ENCODE data around the gene RABGAP1L. TPM values are rescaled to one million over a fixed set of nuclear protein-coding genes. Genes with fewer than 3 reads are reported as not detected.
"Not testable (repeated sequence)": the region's sequence is repeated elsewhere in the genome, so short reads cannot be mapped to it uniquely, and the experiment has no call there.

The RABGAP1L gene
- total RNA-seq, 2 experiments from 2014 or later, result 20.2 to 22.6 TPM

DNA sequence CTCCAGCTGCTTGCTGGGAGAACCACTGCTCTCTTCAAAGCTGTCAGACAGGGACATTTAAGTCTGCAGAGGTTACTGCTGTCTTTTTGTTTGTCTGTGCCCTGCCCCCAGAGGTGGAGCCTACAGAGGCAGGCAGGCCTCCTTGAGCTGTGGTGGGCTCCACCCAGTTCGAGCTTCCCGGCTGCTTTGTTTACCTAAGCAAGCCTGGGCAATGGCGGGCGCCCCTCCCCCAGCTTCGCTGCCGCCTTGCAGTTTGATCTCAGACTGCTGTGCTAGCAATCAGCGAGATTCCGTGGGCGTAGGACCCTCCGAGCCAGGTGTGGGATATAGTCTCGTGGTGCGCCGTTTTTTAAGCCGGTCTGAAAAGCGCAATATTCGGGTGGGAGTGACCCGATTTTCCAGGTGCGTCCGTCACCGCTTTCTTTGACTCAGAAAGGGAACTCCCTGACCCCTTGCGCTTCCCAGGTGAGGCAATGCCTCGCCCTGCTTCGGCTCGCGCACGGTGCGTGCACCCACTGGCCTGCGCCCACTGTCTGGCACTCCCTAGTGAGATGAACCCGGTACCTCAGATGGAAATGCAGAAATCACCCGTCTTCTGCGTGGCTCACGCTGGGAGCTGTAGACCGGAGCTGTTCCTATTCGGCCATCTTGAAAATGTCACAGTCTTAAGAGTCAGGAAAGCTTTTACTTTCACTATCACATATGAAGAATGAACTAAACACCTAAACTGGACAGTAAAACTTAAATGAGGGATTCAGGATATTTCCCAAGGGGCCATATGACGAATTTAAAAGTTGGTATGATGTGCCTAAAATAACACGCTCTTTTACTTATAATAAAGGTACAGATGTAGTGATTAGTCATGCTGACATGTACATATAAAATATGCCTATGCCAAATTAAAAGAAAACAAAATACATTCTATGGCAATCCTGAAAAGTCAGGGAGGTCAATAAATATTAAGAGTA, 689.6 kb downstream of the RABGAP1L start:
- not testable (repeated sequence) for DNase-seq, H3K27me3 Mint-ChIP-seq, H3K4me3 Mint-ChIP-seq, H3K27ac Mint-ChIP-seq, H3K4me1 Mint-ChIP-seq, H3K9me3 Mint-ChIP-seq, H3K36me3 Mint-ChIP-seq

DNA sequence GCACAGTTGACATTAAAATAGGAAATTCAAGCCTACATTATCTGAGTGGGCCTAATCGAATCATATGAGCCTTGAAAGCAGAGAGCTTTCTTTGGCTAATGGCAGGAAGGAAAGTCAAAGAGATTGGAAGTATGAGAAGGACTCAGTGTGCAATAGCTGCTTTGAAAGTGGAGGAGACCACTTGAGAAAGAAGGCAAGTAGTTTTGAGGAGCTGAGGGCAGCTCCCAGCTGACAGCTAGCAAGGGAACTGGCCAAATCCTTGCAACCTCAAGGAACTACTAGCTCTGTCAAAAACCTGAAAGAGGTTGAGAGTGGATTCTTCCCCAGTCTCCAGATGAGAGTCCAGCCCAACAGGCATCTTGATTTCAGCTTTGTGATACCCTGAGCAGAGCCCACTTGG, 691.4 kb downstream of the RABGAP1L start:
- Mint-ChIP-seq H3K4me1 (peaks cover 1% of the 10 kb centered on the region), H3K9me3 (no peaks in the 10 kb centered on the region), H3K4me3 (no peak overlapping the region), H3K36me3 (no peaks in the 10 kb centered on the region), H3K27ac (no peak overlapping the region), H3K27me3 (no peaks in the 10 kb centered on the region)
- DNase-seq, result no peak

DNA sequence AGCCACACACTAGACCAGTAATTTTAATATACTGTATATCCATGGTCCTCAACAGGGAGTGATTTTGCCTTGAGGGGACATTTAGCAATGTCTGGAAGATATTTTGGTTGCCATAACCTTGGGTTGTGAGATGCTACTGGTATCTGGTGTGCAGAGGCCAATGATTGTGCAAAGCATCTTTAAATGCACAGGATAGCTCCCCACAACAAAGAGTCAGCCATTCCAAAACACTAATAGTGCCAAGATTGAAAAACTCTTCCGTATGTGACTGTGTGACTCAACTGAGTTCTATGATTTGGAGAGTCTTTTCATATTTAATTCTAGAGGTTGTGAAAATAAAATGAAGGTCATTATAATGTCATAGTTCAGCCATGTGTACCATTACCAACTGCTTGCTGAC, 699.0 kb downstream of the RABGAP1L start:
- Mint-ChIP-seq H3K27me3 (no peaks in the 10 kb centered on the region), H3K27ac (no peak overlapping the region)

DNA sequence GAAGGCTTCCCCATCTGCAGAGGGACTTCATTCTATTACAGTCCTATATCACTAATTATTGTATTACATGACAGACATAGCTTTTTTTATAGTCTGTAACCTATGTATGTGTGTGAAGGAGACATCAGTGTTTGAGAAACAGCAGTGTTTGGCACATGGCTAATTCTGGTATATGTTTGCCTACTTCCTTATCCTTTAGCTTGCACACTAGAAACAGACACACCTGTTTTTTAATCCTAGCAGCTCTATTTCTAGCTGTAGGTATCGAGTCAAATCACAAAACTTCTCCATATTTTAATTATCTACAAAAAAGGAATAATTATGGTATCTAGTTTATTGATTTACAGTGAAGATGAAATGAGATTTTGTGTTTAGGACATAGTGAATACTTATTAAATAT, 711.0 kb downstream of the RABGAP1L start:
- Mint-ChIP-seq H3K36me3 (peaks cover 7% of the 10 kb centered on the region), H3K27ac (no peak overlapping the region)
- no peak for DNase-seq

More for the DNA sequence above, 699.0 kb downstream of the RABGAP1L start:
- no peak for DNase-seq
- Mint-ChIP-seq H3K4me3 (no peak overlapping the region), H3K4me1 (peaks cover 1% of the 10 kb centered on the region), H3K36me3 (peaks cover 15% of the 10 kb centered on the region), H3K9me3 (peaks cover 6% of the 10 kb centered on the region)

DNA sequence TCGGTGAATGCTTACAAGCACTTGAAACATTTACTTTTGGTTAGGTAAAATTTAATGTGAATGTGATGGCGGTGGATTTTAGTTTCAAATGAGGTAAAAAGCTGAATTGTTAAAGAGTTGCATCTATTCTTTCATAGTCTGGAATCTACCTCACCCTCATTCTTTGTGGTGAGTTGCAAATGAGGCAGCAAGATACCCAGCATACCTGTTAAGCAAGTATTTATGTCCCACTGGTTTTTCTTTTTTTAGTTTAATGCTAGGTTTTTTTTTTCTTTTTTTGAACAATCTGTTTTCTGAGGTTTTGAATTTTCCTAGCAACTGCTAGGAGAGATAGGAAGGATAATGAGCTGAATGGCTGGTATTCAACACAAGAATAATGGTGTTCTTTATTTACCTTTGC, 712.6 kb downstream of the RABGAP1L start:
- Mint-ChIP-seq H3K27ac (no peak overlapping the region), H3K4me1 (peaks cover 18% of the 10 kb centered on the region), H3K27me3 (no peaks in the 10 kb centered on the region), H3K4me3 (no peak overlapping the region), H3K36me3 (peaks cover 7% of the 10 kb centered on the region), H3K9me3 (peaks cover 2% of the 10 kb centered on the region)
- no peak for DNase-seq

More for the DNA sequence above, 711.0 kb downstream of the RABGAP1L start:
- peaks cover 2% of the 10 kb centered on the region for H3K9me3 Mint-ChIP-seq
- H3K4me3 Mint-ChIP-seq, result no peak overlapping the region
- H3K4me1 Mint-ChIP-seq, result peaks cover 16% of the 10 kb centered on the region
- no peaks in the 10 kb centered on the region for H3K27me3 Mint-ChIP-seq

DNA sequence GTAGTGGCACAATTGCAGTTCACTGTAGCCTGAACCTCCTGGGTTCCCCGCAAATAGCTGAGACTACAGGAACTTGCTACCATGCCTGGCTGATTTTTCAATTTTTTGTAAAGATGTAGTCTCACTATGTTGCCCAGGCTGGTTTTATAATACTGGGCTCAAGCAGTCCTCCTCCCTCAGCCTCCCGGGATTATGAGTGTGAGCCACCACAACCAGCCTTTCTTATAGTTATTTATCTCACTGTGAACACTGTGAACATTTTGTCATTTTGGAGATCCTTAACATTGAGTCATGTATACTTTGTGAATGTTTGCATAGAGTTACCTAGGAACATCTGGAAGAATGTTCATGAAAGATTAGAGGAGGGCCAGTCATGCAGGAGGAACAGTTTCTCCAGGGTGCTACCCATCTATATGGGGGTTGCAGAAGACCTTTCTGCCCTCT, 713.3 kb downstream of the RABGAP1L start:
- Mint-ChIP-seq H3K4me1 (peaks cover 20% of the 10 kb centered on the region), H3K36me3 (peaks cover 7% of the 10 kb centered on the region), H3K27me3 (no peaks in the 10 kb centered on the region), H3K9me3 (peaks cover 2% of the 10 kb centered on the region), H3K4me3 (no peak overlapping the region), H3K27ac (no peak overlapping the region)
- DNase-seq, result no peak

DNA sequence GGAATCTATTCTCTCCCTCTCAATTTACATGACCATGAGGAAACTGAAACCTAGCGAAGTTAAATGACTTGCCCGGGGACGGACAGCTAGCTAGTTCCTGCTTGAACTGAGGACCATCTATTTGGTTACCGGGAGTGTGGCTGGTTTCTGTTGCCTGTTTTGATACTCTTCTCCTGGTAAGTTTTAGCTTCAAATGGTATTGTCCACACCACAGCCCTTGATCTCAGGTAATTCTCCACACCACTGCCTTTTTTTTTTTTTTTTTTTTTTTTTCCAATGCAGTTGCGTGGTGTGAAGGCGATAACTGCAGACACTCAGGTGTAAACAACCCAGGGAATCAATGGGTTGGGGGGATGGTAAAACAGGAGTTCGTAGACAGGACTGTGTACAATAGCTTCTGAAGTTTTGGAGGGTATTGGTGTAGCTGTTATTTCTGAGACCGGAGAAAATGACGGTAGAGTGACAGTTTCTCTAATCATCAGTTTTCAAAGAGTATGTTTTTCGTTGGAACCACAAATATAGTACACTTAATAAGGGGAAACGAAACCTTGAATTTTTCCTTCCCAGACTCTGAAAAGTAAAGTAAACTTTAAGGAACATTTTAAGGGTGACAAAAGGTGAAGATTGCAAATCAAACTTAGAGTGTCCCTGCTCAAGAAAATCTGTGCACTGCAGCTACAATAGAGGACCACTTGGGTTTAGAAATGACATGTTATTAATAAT, 715.2 kb downstream of the RABGAP1L start:
- H3K4me3 Mint-ChIP-seq, result peak overlapping the region; percentile 32
- peaks cover 20% of the 10 kb centered on the region for H3K4me1 Mint-ChIP-seq
- DNase-seq, result no peak
- no peaks in the 10 kb centered on the region for H3K9me3 Mint-ChIP-seq
- no peak overlapping the region for H3K27ac Mint-ChIP-seq
- H3K27me3 Mint-ChIP-seq, result no peaks in the 10 kb centered on the region
- H3K36me3 Mint-ChIP-seq, result peaks cover 4% of the 10 kb centered on the region

DNA sequence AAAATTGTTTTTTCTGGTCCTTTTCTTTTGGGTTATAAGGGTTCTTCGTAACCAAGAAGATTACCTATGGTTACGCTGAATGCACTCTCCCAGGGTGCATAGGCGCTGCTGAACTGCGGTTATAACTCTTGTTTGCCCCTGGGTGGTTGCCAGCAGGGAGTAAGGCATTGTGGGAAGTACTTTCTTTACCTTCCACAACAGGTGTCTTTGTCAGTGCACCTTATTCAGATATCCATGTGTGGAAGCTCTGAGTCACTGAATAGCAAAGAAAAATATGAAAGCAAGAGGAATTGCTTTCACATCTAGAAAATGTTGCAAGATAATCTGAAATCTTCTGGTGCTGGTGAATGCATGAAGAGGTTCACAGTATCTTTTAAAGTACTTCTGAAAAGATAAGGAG, 716.0 kb downstream of the RABGAP1L start:
- no peaks in the 10 kb centered on the region for H3K27me3 Mint-ChIP-seq
- H3K27ac Mint-ChIP-seq, result peak overlapping the region; percentile 54
- peaks cover 20% of the 10 kb centered on the region for H3K4me1 Mint-ChIP-seq
- DNase-seq, result no peak
- H3K9me3 Mint-ChIP-seq, result no peaks in the 10 kb centered on the region
- H3K36me3 Mint-ChIP-seq, result peaks cover 1% of the 10 kb centered on the region
- peak overlapping the region; percentile 14 for H3K4me3 Mint-ChIP-seq

DNA sequence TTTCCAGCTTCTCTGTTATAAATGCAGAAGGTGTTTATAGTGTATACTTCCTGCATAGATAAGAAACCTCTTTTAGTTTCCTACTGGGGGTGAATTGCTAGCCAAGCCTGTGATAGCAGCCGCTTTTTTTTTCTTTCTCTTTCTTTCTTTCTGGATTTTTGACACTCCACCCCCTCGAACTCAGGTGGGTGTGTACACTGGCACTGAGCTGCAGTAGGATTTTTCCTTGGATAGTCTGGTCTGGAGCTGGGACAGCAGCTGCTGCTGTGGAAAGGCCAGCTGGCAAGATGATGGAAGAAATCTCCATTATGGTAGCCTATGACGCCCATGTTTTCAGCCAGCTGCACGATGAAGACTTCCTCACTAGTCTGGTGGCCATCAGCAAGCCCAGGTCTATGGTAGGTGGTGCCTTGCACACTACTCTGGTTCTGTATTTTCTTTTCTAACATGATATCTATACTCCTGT, 717.9 kb downstream of the RABGAP1L start:
- H3K4me3 Mint-ChIP-seq, result no peak overlapping the region
- no peaks in the 10 kb centered on the region for H3K27me3 Mint-ChIP-seq
- no peak for DNase-seq
- H3K9me3 Mint-ChIP-seq, result no peaks in the 10 kb centered on the region
- no peak overlapping the region for H3K27ac Mint-ChIP-seq
- H3K4me1 Mint-ChIP-seq, result peaks cover 18% of the 10 kb centered on the region
- peaks cover 1% of the 10 kb centered on the region for H3K36me3 Mint-ChIP-seq

DNA sequence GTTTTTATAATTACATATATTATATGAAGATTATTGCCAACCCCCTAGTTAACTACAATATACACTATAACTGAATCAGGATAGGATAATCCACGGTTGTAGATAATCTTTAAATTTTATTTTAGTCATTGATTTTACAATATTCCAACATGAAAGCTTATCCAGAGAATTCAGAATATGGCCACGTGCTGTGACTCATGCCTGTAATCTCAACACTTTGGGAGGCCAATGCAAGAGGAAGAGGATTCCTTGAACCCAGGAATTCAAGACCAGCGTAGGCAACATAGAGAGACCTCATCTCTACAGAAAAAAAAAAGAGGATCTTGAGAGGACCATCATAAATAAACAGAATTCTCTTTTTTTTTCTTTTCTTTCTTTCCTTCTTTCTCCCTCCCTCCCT, 720.9 kb downstream of the RABGAP1L start:
- no peaks in the 10 kb centered on the region for H3K27me3 Mint-ChIP-seq
- no peaks in the 10 kb centered on the region for H3K9me3 Mint-ChIP-seq
- H3K27ac Mint-ChIP-seq, result no peak overlapping the region
- no peak overlapping the region for H3K4me3 Mint-ChIP-seq
- H3K36me3 Mint-ChIP-seq, result no peaks in the 10 kb centered on the region
- no peak for DNase-seq
- peaks cover 6% of the 10 kb centered on the region for H3K4me1 Mint-ChIP-seq

DNA sequence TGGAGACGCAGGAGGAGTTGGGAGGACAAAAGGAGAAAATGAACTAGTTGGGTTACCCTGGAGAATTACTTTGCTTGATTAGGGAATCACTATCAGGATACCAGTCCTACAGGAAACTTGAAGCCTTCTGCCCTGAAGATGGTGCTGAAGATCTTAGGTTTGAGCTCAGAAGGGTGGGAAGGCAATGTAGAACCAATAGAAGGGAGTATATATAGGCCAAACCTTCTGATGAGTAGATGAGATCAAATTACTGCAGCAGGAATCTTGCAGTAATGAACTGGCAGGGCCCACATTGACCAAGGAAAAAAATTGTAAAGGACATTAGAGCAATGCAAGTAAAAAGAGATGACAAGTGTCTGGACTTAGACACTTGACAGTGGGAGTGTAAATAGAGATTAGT, 724.1 kb downstream of the RABGAP1L start:
- H3K27ac Mint-ChIP-seq, result no peak overlapping the region
- DNase-seq, result no peak

DNA sequence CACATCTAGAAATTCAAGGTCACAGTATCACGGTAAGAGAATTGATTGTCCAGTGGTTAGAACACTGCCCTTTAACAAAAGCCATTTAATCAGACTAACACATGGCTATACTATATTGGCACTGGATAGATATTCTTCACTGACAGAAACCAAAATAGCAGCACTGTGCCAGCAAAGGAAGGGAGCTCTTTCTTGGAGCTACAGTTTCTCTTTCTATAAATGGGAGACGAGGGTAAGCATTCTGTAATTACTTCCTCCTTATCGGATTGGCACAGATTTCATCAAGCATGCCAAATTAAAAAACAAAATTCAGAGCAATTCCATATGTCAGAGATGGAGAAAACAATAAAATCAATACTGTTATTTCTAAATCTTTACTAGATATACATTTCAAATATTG, 724.7 kb downstream of the RABGAP1L start:
- Mint-ChIP-seq H3K27me3 (no peaks in the 10 kb centered on the region), H3K27ac (no peak overlapping the region), H3K4me1 (no peaks in the 10 kb centered on the region), H3K4me3 (no peak overlapping the region), H3K9me3 (no peaks in the 10 kb centered on the region), H3K36me3 (no peaks in the 10 kb centered on the region)
- DNase-seq, result no peak

More for the DNA sequence above, 724.1 kb downstream of the RABGAP1L start:
- Mint-ChIP-seq H3K4me1 (no peaks in the 10 kb centered on the region), H3K9me3 (no peaks in the 10 kb centered on the region), H3K4me3 (no peak overlapping the region), H3K36me3 (no peaks in the 10 kb centered on the region), H3K27me3 (no peaks in the 10 kb centered on the region)

DNA sequence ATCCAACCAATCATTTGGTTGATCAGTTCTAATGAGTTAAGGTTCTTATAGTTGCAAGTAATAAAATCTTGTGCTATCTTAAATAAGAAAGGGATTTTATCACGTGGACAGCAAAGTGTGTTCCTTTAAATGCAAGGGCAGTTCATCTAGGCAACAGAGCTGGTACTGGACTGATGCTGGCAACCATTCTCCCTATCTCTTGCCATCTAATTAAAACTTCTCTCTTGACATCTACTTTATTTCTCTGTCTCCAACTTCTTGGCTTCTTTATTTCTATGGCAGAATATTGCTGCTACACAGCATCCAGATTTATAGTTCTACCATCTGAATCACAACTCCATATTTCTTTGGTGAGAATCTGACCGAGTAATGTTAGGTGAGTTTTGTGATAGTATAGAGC, 725.2 kb downstream of the RABGAP1L start:
- no peak for DNase-seq
- Mint-ChIP-seq H3K9me3 (no peaks in the 10 kb centered on the region), H3K27ac (no peak overlapping the region), H3K27me3 (no peaks in the 10 kb centered on the region), H3K4me1 (no peaks in the 10 kb centered on the region), H3K36me3 (no peaks in the 10 kb centered on the region), H3K4me3 (no peak overlapping the region)

DNA sequence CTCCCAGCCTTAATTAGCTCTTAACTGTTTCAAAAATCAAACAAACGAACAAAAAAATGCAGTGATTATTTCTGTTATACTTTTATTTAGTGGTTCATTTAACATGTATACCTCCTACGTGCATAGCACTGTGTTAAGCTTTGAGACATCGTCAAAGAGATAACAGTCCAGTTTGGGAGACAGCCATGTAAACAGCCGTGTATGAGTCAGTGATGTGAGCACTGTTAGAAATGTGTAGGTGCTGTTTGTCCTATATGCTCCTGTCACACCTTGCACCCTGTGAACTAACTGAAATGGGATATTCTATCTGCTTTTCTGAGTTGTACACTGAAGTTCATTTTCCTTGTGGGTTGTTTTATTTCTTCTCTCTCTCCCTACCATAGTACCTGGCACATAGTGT, 730.7 kb downstream of the RABGAP1L start:
- no peaks in the 10 kb centered on the region for H3K9me3 Mint-ChIP-seq
- H3K4me1 Mint-ChIP-seq, result peaks cover 4% of the 10 kb centered on the region
- no peak overlapping the region for H3K4me3 Mint-ChIP-seq
- no peak overlapping the region for H3K27ac Mint-ChIP-seq
- H3K27me3 Mint-ChIP-seq, result no peaks in the 10 kb centered on the region
- DNase-seq, result no peak
- peaks cover 6% of the 10 kb centered on the region for H3K36me3 Mint-ChIP-seq

DNA sequence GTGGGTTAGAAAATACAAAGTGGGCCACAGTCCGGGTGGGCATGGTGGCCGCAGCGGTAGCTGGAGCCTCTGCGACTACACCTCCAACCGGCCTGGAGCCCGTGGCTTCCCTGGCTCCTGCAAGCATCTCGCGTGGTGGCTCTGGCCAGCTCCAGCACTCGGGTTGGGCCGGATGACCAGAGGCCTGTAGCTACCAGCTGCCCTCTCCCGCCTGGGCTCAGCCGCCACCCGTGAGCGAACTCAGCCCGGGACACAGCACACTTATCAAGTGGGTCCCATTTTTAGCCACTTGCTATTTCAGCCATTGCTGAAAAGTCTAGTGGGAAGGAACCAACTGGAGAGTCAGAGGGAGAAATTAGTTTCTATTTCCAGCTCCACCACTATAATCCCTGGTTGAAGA, 732.7 kb downstream of the RABGAP1L start:
- no peak for DNase-seq
- no peaks in the 10 kb centered on the region for H3K27me3 Mint-ChIP-seq
- H3K36me3 Mint-ChIP-seq, result peaks cover 11% of the 10 kb centered on the region
- H3K9me3 Mint-ChIP-seq, result no peaks in the 10 kb centered on the region
- H3K4me3 Mint-ChIP-seq, result no peak overlapping the region
- H3K27ac Mint-ChIP-seq, result no peak overlapping the region
- H3K4me1 Mint-ChIP-seq, result peaks cover 4% of the 10 kb centered on the region

Data from activated naive CD8-positive, alpha-beta T cell treated with anti-CD3 and anti-CD28 coated beads for 36 hours (primary cell).